Effector CD4-positive, alpha-beta T cell (primary cell): ENCODE measurements around the gene RTRAF.
A peak's percentile ranks its signal among the peaks of the same experiment; 100 is the strongest.

Source experiments
- DNase-seq: peaks from one replicate; pipeline ENCODE4 v3.0.0-alpha.2; 2020
- total RNA-seq: gene quantifications from one replicate; lab custom pipeline; 2026; lab: John Stamatoyannopoulos, UW

Gene RTRAF
- total RNA-seq = 117 reads per million, percentile 85 among the genes with 10 or more reads in this experiment

- peak; percentile 89 for DNase-seq
Measured at GRCh38 chr14:51989293-51990234, at the start of gene RTRAF. Gene RTRAF, plus strand, starts transcription at chr14:51989546. Its CDS starts 94 bp downstream, at chr14:51989640.

GRCh38 chr14:51939755-51940301 lies 49.5 kb upstream of the RTRAF start:
- DNase-seq = no peak

- DNase-seq = no peak
Measured at GRCh38 chr14:51942971-51943370, 46.4 kb upstream of the RTRAF start.

GRCh38 chr14:51950007-51950406 lies 39.3 kb upstream of the RTRAF start:
- DNase-seq = no peak

- DNase-seq = no peak
Measured at GRCh38 chr14:51951656-51952055, 37.7 kb upstream of the RTRAF start.

GRCh38 chr14:51954031-51954430 lies 35.3 kb upstream of the RTRAF start:
- no peak for DNase-seq

- no peak for DNase-seq
Measured at GRCh38 chr14:51954657-51955056, 34.7 kb upstream of the RTRAF start.

GRCh38 chr14:51957950-51958349 lies 31.4 kb upstream of the RTRAF start:
- DNase-seq = no peak

GRCh38 chr14:51959928-51960327 lies 29.4 kb upstream of the RTRAF start:
- no peak for DNase-seq

- DNase-seq = no peak
Measured at GRCh38 chr14:51960866-51961265, 28.5 kb upstream of the RTRAF start.

GRCh38 chr14:51962711-51963110 lies 26.6 kb upstream of the RTRAF start:
- DNase-seq = no peak

- no peak for DNase-seq
Measured at GRCh38 chr14:51963286-51963685, 26.1 kb upstream of the RTRAF start.

- DNase-seq = no peak
Measured at GRCh38 chr14:51967521-51967920, 21.8 kb upstream of the RTRAF start.

- no peak for DNase-seq
Measured at GRCh38 chr14:51969852-51970540, 19.4 kb upstream of the RTRAF start.

- DNase-seq = no peak
Measured at GRCh38 chr14:51972566-51972965, 16.8 kb upstream of the RTRAF start.

GRCh38 chr14:51977075-51977474 lies 12.3 kb upstream of the RTRAF start:
- no peak for DNase-seq

GRCh38 chr14:51978681-51979085 lies 10.7 kb upstream of the RTRAF start:
- no peak for DNase-seq

- peak; percentile 79 for DNase-seq
Measured at GRCh38 chr14:51979088-51979709, 10.1 kb upstream of the RTRAF start.

GRCh38 chr14:51981218-51981854 lies 8.0 kb upstream of the RTRAF start:
- DNase-seq = no peak

- no peak for DNase-seq
Measured at GRCh38 chr14:51988221-51988620, 1.1 kb upstream of the RTRAF start.

- no peak for DNase-seq
Measured at GRCh38 chr14:51990488-51990887, 1.1 kb downstream of the RTRAF start.

GRCh38 chr14:51993285-51993920 lies 4.1 kb downstream of the RTRAF start:
- DNase-seq = no peak
